Activated T-helper 2 cell treated with anti-CD3 and anti-CD28 coated beads, Interferon-gamma antibody, Interleukin-2, Interleukin-4, amounts not matched to agents 10 μg/mL and 5 μg/mL and 100 μg/mL, durations not matched to agents 14 hours and 24 hours and 36 hours (primary cell): ENCODE results near the gene BCL6. TPM values are rescaled to one million over a fixed set of nuclear protein-coding genes. Genes with fewer than 3 reads are reported as not detected.

ENCODE experiments used
- DNase-seq: peaks from one replicate; pipeline ENCODE4 v3.0.0; 2021; ENCODE audit warnings: low spot score
- H3K27ac Mint-ChIP-seq: one replicate; pipeline ENCODE4 v1.8.0; 2021; ENCODE audit warnings: mixed read lengths
- H3K27me3 Mint-ChIP-seq: one replicate; pipeline ENCODE4 v1.8.0; 2021; ENCODE audit warnings: low read depth, mixed read lengths
- H3K36me3 Mint-ChIP-seq: one replicate; pipeline ENCODE4 v1.8.0; 2021; ENCODE audit warnings: low read depth, mixed read lengths
- H3K4me1 Mint-ChIP-seq: one replicate; pipeline ENCODE4 v1.8.0; 2021; ENCODE audit warnings: low read depth, mixed read lengths
- H3K4me3 Mint-ChIP-seq: one replicate; pipeline ENCODE4 v1.8.0; 2021; ENCODE audit warnings: low read depth, mild to moderate bottlenecking, moderate library complexity, mixed read lengths
- H3K9me3 Mint-ChIP-seq: one replicate; pipeline ENCODE4 v1.8.0; 2021; ENCODE audit warnings: mixed read lengths
- intact Hi-C: fragments of 100-400 bp; cut with micrococcal nuclease; formaldehyde crosslinking; loops from one replicate; pipeline ENCODE4 v1.15.1; 2023
- total RNA-seq: library from RNA; stranded (reverse); gene quantifications from 2 replicates; pipeline ENCODE4 v1.2.3, GENCODE V29; 2022

The BCL6 gene
- total RNA-seq, 1 donor from 2014 or later, result 12.0 TPM

DNA sequence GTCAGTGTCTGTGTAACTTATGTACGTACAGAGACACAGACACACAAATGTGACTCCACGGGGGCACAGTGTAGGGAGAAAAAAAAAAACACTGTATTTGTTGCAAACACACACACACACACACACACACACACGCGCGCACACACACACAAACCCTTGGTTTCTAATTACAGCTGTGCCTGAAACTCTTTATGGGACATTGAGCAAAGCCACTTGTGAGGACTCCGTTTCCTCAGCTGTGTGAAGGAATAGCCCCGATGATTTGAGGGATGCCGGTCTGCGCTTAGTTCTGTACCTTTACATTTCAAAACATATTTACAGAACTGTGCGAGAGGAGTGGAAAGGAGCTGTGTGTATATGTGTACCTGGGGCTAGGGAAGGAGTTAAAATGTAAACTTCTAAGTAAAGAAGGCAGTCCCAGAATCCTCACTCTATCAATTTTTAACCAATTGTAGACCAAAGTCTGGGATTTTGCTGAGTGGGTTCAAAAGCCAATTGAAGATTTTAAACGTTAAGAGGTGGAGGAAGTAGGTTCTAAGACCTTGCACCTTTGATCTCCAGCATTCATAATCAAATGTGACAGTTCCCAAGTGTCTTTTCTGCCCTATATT lies 5.3 kb upstream of the BCL6 start:
- Mint-ChIP-seq H3K4me3 (no peak overlapping the region), H3K27ac (no peak overlapping the region)
- intact Hi-C loops, result no loop called here

DNA sequence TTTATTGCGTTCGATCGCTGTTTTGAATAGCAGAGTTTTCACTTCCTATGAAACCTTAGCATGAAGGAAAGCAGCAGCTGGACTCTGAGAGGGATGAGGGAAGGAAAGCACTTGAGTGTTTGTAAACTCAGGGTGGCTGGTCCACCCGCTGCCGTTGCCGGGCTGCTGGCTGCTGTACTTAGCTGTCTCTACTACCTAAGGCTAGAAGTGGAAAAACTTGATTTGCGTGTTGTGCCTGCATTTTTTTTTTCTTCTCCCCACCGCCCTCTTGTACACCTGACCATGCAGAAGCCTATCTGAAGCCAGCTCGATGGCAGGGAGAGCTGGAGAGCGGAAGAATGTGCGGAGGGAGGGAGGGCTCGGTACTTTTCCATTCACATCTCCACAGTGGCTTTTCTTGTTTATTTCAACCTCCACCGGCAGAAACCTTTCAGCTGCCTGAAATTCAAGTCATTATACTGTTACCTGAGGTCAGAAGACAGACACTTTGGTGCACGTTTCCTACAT lies 4.8 kb upstream of the BCL6 start:
- Mint-ChIP-seq H3K4me3 (no peak overlapping the region), H3K27me3 (no peaks in the 10 kb centered on the region), H3K27ac (no peak overlapping the region), H3K36me3 (peaks cover 3% of the 10 kb centered on the region), H3K4me1 (peaks cover 59% of the 10 kb centered on the region), H3K9me3 (peaks cover 2% of the 10 kb centered on the region)
- DNase-seq, result no peak
- intact Hi-C loops, result no loop called here

More for the DNA sequence above, 5.3 kb upstream of the BCL6 start:
- Mint-ChIP-seq H3K4me1 (peaks cover 57% of the 10 kb centered on the region), H3K27me3 (no peaks in the 10 kb centered on the region), H3K9me3 (peaks cover 2% of the 10 kb centered on the region), H3K36me3 (peaks cover 3% of the 10 kb centered on the region)
- no peak for DNase-seq

DNA sequence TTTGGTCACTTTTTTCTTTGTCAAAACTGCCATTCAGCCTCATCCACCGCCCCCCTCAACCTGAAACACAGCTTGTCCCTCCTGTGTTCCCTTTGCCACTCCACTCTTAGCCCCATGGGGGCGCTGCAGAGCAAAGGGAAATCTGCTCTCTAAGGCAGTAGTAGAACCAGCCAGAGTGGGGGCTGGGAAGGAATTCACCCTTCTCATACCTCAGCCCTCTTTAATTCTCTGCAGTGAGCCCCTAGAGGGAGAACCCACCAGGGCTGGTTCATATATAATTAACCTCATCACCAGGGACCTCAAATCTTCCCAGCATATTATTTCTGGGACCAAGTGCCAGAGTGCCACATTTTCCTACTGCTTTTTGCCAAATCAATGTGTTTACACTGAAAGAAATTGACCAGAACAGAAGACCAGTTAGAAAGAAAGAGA lies 2.8 kb upstream of the BCL6 start:
- H3K36me3 Mint-ChIP-seq, result peaks cover 3% of the 10 kb centered on the region
- H3K27ac Mint-ChIP-seq, result peak overlapping the region; percentile 99
- peak; percentile 84 for DNase-seq

DNA sequence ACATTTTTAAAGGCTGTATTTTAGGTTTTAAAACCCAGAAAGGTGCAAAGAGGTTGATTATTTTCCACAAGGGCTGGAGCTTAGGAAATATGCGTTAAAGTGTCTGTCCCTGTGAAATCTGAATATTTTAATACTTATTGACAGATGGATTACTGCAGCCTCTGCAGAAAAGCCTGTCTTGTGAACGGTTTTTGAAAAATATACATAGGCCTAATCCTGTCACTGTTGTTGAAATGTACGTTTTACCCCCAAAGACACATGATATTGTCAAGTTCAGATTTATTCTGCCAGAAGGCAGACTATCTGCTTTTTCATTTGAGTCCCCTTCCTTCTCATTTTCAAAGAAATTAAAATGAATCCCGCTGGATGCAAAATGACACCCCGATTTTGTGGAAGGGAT lies 2.2 kb upstream of the BCL6 start:
- Mint-ChIP-seq H3K4me1 (peaks cover 57% of the 10 kb centered on the region), H3K9me3 (peaks cover 2% of the 10 kb centered on the region), H3K27ac (peak overlapping the region; percentile 99), H3K36me3 (peaks cover 3% of the 10 kb centered on the region), H3K4me3 (peak overlapping the region; percentile 94), H3K27me3 (no peaks in the 10 kb centered on the region)
- DNase-seq, result no peak
- intact Hi-C loops, result loop anchor here (1.0 to 10.0 kb wide), 7 partner anchors 172 to 977 kb away; no protein-coding TSS in a partner anchor

More for the DNA sequence above, 2.8 kb upstream of the BCL6 start:
- peaks cover 55% of the 10 kb centered on the region for H3K4me1 Mint-ChIP-seq
- peak overlapping the region; percentile 53 for H3K4me3 Mint-ChIP-seq
- intact Hi-C loops, result loop anchor here (1.0 to 10.0 kb wide), 5 partner anchors 29 to 977 kb away; no protein-coding TSS in a partner anchor
- no peaks in the 10 kb centered on the region for H3K27me3 Mint-ChIP-seq
- H3K9me3 Mint-ChIP-seq, result peaks cover 2% of the 10 kb centered on the region

DNA sequence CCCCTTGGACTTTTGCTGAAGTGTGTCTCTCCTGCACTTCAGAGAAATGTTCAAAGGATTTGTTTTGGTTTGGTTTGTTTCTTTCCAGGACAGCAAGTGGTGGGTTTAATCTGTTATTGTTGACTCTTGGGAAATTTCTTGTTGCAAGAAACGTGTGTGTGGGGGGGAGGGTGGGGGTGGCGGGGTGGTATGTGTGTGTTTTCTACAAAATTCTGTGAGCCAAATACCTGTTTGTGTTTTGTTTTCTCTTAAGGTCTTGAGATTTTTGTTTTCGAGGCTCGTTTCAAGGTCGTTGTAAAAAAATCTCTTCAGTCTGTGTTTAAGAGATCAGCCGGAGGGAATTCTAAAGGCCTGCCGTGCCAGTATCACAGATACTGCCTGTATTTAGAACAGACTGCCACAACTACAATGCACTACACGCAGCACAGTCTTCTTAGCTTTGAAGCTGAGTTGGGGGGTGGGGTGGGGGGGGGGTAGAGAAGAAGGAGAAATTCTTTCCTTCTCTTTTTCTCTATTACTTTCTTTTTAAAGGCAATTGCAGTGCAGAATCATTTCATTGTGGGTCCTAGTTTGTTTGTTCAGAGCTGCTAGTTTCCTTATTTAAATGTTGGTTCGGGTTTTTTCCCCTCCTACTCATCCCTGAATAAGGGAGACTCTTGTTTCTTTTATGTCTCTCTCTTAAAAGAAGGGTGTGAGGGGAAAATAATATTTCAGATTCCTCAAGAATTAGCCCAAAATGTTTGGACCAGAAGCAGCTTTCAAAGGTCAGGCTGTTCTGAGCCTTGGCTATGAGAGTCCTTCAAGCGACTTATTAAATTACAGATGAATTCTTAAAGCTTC lies 1.4 kb upstream of the BCL6 start:
- intact Hi-C loops, result loop anchor here (1.0 to 10.0 kb wide), 7 partner anchors 173 to 978 kb away; no protein-coding TSS in a partner anchor
- Mint-ChIP-seq H3K4me1 (peaks cover 61% of the 10 kb centered on the region), H3K4me3 (peak overlapping the region; percentile 94), H3K9me3 (peaks cover under 1% of the 10 kb centered on the region), H3K27me3 (no peaks in the 10 kb centered on the region), H3K36me3 (peaks cover under 1% of the 10 kb centered on the region), H3K27ac (peak overlapping the region; percentile 99)
- no peak for DNase-seq

DNA sequence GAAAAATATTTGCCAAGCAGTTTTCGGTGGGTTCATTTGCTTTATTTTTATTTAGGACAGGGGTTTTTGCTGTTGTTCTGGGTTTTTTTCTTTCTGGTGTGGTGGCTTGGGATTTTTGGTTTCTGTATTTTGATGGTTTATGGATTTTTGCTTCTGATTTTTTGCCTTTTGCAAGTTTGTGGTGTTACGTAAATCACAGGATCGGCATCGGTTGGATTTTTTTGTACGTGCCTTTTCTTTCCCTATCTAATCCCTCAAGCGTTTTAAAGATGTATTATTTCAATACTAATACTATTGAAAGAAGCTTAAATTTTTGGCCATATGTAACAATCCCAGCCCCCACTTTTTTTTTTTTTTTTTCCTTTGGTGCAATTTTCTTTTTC lies 782 bp upstream of the BCL6 start:
- Mint-ChIP-seq H3K27me3 (no peaks in the 10 kb centered on the region), H3K9me3 (no peaks in the 10 kb centered on the region), H3K36me3 (no peaks in the 10 kb centered on the region), H3K4me3 (peak overlapping the region; percentile 94), H3K27ac (peak overlapping the region; percentile 99), H3K4me1 (peaks cover 60% of the 10 kb centered on the region)
- DNase-seq, result no peak
- intact Hi-C loops, result loop anchor here (10.0 kb wide), 2 partner anchors 809 to 979 kb away; no protein-coding TSS in a partner anchor

DNA sequence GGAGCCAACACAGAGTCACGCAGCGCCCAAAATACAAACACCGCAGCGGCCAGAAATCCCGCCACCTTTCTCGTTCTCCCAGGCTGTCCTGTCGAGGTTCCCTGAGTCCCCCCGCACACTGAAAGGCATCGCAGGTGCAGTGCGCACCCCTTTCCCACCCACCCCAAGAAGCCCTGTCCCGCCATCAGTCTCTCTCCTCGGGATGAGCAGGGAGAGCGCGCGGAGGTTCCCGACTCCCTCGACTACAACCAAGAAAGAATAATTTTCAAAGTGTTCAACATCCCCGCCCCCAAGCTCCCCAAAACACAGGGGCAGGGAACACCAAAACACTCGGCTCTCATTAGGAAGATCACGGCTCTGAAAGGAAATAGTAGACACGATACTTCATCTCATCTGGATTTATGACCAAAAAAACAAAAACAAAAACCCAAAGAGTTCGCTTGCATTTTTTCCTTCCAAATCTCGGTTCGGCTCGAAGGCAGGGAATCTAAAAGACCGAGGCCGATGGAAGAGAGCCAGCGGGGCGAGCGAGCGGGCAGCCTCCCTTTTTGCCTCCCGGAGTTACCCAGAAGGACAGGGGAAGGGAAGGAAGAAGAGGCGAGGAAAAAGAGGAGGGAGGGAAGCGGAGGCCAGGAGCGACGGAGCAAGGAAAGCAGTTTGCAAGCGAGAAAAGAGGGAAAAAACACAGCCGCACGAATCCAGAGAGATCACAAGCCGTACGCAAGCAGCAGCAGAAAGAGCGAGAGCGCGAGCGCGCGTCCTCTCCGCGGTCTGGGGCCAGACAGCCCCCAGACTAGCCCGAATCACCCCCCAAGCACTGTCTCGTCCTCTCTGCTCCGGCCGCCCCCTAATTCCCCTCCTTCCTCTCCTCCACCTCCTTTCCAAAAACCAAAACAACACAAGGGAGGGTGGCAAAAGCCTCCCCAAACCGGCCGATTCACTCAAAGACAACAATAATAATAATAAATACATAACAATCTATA lies 808 bp downstream of the BCL6 start:
- H3K4me1 Mint-ChIP-seq, result peaks cover 49% of the 10 kb centered on the region
- no peaks in the 10 kb centered on the region for H3K27me3 Mint-ChIP-seq
- H3K4me3 Mint-ChIP-seq, result peak overlapping the region; percentile 94
- H3K36me3 Mint-ChIP-seq, result no peaks in the 10 kb centered on the region
- H3K27ac Mint-ChIP-seq, result peak overlapping the region; percentile 99
- intact Hi-C loops, result loop anchor here (1.0 to 10.0 kb wide), 13 partner anchors 59 to 1563 kb away; partner anchors contain the start of gene LPP
- DNase-seq, result peak; percentile 51
- H3K9me3 Mint-ChIP-seq, result no peaks in the 10 kb centered on the region

DNA sequence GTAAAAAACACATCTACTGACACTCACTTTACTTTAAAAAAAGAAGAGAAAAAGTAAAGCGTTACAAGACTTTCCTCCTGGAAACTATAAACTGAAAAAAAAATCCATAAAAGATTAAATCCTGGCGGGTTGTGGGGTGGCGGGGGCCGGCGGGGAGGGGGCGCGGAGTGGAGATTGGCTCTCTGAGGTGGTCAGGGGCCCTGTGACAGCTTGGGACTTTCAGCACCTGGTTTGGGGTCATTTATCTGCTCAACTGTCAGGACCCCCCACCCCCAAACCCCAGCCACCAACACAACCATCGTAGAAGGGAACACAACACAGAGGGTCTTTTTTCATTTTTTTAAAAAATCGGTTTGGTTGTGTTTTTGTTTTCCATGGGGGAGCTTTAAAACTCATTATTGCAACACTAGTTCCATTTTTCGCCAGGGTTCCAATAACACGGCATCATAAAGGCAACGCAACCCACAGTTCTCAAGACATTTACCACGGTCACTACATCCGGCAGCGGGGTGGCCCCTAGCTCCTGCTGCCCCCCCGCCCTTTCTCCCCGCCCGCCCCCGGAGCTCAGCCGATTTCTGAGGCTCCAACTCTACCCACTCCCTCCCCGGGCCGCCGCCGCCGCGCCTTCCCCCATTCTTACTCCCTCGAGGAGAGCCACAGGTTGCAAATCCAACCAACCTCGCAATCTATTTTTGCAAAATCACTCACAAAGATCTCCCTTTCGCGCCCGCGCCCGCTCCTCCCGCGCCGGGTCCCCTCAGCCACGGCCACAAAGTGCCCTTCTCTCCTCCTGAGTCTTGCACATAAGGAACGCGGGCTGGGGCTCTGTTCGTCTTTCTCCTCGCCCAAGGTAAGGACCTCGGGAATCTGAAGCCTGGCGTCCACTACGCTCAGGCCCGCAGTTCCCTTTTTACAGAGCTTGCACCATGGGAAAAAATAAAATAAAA lies 1.8 kb downstream of the BCL6 start:
- intact Hi-C loops, result loop anchor here (1.0 to 10.0 kb wide), 11 partner anchors 231 to 1564 kb away; partner anchors contain the start of gene LPP
- Mint-ChIP-seq H3K9me3 (no peaks in the 10 kb centered on the region), H3K27ac (peak overlapping the region; percentile 99), H3K27me3 (no peaks in the 10 kb centered on the region), H3K4me3 (peak overlapping the region; percentile 94), H3K36me3 (no peaks in the 10 kb centered on the region), H3K4me1 (peaks cover 44% of the 10 kb centered on the region)
- DNase-seq, result peak; percentile 45

DNA sequence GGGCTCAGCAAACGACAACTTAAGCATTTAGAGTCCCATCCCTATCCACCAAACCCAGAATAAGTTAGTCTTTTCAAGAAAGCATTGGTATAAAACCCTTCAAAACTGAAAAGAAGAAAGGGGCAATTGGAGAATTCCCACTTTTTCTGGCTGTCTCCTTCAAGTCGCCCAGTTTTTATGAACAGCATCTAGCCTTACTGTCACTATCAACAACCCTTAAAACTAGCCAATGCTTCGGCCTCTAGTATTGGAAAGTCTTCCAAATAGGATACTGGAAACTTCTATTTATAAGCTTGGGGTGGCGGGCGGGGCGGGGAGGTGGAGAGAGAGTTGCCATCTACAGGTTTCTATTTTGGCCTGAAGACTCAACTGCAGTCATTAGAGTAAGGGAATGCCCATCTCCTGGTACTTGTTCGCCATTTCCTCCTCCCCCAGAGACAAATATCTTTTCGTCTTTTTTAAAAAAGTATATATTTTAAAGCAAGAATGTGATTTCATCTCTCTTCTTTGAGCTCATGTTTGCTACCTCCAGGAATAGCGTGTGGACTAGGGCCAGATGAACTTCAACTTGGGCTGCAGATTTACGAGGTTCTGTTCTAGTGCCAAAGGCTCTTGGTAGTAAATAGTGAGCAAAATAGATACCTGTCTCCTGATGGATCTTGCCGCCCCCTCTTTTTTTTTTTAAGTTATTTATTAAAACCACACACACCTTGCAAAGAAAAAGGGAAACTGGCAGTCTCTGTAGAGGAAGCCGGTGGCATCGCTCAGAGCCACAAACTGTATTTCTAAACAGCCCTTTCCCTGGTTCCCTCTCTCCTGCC lies 2.7 kb downstream of the BCL6 start:
- no peak for DNase-seq
- Mint-ChIP-seq H3K4me3 (peak overlapping the region; percentile 94), H3K27me3 (no peaks in the 10 kb centered on the region), H3K27ac (peak overlapping the region; percentile 99), H3K36me3 (no peaks in the 10 kb centered on the region), H3K9me3 (no peaks in the 10 kb centered on the region), H3K4me1 (peaks cover 35% of the 10 kb centered on the region)
- intact Hi-C loops, result loop anchor here (1.0 to 10.0 kb wide), 13 partner anchors 177 to 1565 kb away; no protein-coding TSS in a partner anchor

DNA sequence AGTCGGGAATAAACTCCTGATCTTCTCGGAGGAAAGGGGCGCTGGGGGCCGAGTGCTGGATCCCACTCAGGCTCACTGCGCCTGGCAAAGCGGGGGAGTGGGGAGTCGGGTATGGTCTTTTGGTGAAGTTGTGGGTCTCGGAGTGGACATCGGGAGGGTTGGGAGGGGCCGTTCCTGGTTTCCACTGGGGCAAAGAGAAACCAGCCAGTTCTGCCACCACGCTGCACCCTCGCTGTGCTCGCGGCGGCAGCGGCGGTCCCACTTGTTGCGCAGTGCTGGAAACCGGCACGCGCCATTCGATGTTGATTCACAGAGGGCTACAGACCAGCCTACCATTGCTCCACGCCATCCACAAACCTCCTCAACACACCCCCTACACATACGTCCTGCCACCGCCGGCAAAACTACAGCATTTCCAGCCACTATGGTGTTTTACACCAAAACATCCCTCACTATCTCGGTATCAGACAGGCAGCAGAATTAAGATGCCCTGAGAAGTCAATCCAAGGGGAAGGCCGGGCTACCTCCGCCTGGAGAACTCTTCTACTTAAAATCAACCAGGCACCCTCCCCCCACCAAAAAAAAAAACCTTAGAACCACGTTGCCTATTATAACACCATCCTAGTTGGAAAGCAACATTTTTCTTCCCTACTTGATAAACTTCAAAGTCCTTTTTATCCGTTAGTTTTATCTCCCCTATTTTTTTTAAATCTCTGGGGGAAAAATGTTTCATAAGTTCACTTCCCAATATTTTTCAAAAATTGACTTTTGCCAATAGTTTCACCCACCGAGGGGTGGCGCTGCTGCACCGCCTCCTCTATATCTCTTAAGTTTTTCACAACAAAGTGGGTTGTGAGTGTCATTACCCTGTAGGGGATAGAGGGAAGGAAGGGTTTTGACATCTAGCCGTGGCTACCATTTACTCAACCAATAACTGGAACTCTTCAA lies 3.6 kb downstream of the BCL6 start:
- H3K9me3 Mint-ChIP-seq, result no peaks in the 10 kb centered on the region
- H3K4me3 Mint-ChIP-seq, result peak overlapping the region; percentile 94
- H3K27me3 Mint-ChIP-seq, result peaks cover 5% of the 10 kb centered on the region
- H3K36me3 Mint-ChIP-seq, result no peaks in the 10 kb centered on the region
- peak; percentile 59 for DNase-seq
- peak overlapping the region; percentile 99 for H3K27ac Mint-ChIP-seq
- H3K4me1 Mint-ChIP-seq, result peaks cover 33% of the 10 kb centered on the region
- intact Hi-C loops, result loop anchor here (1.0 to 10.0 kb wide), 15 partner anchors 178 to 1566 kb away; no protein-coding TSS in a partner anchor
